ENCODE results near the gene RACK1. TPM values are rescaled to one million over a fixed set of nuclear protein-coding genes. Genes with fewer than 3 reads are reported as not detected.
A peak's percentile ranks its signal among the peaks of the same experiment; 100 is the strongest.
"Not testable (repeated sequence)": the region's sequence is repeated elsewhere in the genome, so short reads cannot be mapped to it uniquely, and the experiment has no call there.

Gene RACK1
- total and polyA plus RNA-seq, 10 donors: 1,202 to 3,598 (median 2,333) TPM

GRCh38 chr5:181217803-181218062 is 26.0 kb downstream of the RACK1 start:
- peak; percentile 84 for DNase-seq
- Histone ChIP-seq H3K4me1 (peaks cover 8 to 64% (median 47%) of the 10 kb centered on the region in 6 donors), H3K36me3 (no peaks in the 10 kb centered on the region), H3K27me3 (replicated peaks in 1 of 7) (peaks cover 0 to 12% (median 0%) of the 10 kb centered on the region in 7 donors), H3K9me3 (no peaks in the 10 kb centered on the region), H3K27ac (peak overlapping the region; percentile 18 to 90 (median 76)), H3K4me3 (peak overlapping the region; percentile 43 to 71 (median 53))
- 1 to 4% (median 3%) methylated on average over 13 of the region's 13 CpGs for WGBS, 5 donors
- TF ChIP-seq POLR2AphosphoS5 (IDR thresholded peaks at IDR 0.05) (peak in 1 of 3 donors; percentile 30), POLR2A (IDR thresholded peaks at IDR 0.05) (no peak)
- intact Hi-C loops (cut with DNase I; ENCODE audit: low total_unique reads): no loop called here

- intact Hi-C loops (cut with DNase I; ENCODE audit: low total_unique reads): no loop called here
- 1 to 2% (median 1%) methylated on average over 26 to 46 of the region's 46 CpGs for WGBS, 5 donors
- H3K27me3 ChIP-seq (replicated peaks in 1 of 7): peaks cover 0 to 12% (median 0%) of the 10 kb centered on the region in 7 donors
These were observed 26.4 kb downstream of the RACK1 start for GRCh38 chr5:181217111-181217802.

GRCh38 chr5:181215997-181216989 is 27.4 kb downstream of the RACK1 start:
- Histone ChIP-seq H3K27ac (peak overlapping the region in 7 of 8 donors; percentile 15 to 90 (median 78)), H3K9me3 (no peaks in the 10 kb centered on the region), H3K36me3 (no peaks in the 10 kb centered on the region), H3K4me3 (peak overlapping the region; percentile 43 to 71 (median 53)), H3K4me1 (peaks cover 5 to 50% (median 33%) of the 10 kb centered on the region in 6 donors), H3K27me3 (replicated peaks in 1 of 7) (peaks cover 0 to 12% (median 0%) of the 10 kb centered on the region in 7 donors)
- no peak for DNase-seq
- intact Hi-C loops (cut with DNase I; ENCODE audit: low total_unique reads): no loop called here
- no peak for TF ChIP-seq CTCF (IDR thresholded peaks at IDR 0.05 in 8 of 11, conservative IDR thresholded peaks at IDR 0.05 in 3 of 11)
- TF ChIP-seq POLR2AphosphoS5 (IDR thresholded peaks at IDR 0.05): peak in 1 of 3 donors; percentile 8
- no peak for TF ChIP-seq POLR2A (IDR thresholded peaks at IDR 0.05)
- WGBS, 5 donors: 21 to 33% (median 27%) methylated on average over 44 of the region's 44 CpGs

More at GRCh38 chr5:181217111-181217802, 26.4 kb downstream of the RACK1 start:
- H3K36me3 ChIP-seq: no peaks in the 10 kb centered on the region
- no peaks in the 10 kb centered on the region for H3K9me3 ChIP-seq
- peak; percentile 89 for DNase-seq
- H3K4me1 ChIP-seq: peaks cover 8 to 59% (median 42%) of the 10 kb centered on the region in 6 donors
- peak overlapping the region; percentile 18 to 90 (median 76) for H3K27ac ChIP-seq
- H3K4me3 ChIP-seq: peak overlapping the region; percentile 43 to 71 (median 53)
- TF ChIP-seq POLR2AphosphoS5 (IDR thresholded peaks at IDR 0.05): peak in 2 of 3 donors; percentile 38 to 58
- TF ChIP-seq CTCF (IDR thresholded peaks at IDR 0.05 in 8 of 11, conservative IDR thresholded peaks at IDR 0.05 in 3 of 11): no peak
- TF ChIP-seq POLR2A (IDR thresholded peaks at IDR 0.05): no peak

GRCh38 chr5:181214249-181214648 is 29.5 kb downstream of the RACK1 start:
- H3K4me3 ChIP-seq; intact Hi-C loops (cut with DNase I; ENCODE audit: low total_unique reads); H3K36me3 ChIP-seq; H3K27ac ChIP-seq; H3K9me3 ChIP-seq; DNase-seq: not testable (repeated sequence)
- H3K4me1 ChIP-seq: peaks cover 5 to 36% (median 30%) of the 10 kb centered on the region in 6 donors
- peaks cover 0 to 12% (median 0%) of the 10 kb centered on the region in 7 donors for H3K27me3 ChIP-seq (replicated peaks in 1 of 7)
- 81 to 97% (median 94%) methylated on average over 10 of the region's 10 CpGs for WGBS, 5 donors

Data from spleen (tissue), 11 donors.